Measurements from ENCODE around the gene TMEM116.

GRCh38 chr12:111901182-111901581 is 111.8 kb downstream of the TMEM116 start:
- no peak for TF ChIP-seq CTCF (conservative IDR thresholded peaks at IDR 0.05; ENCODE audit: low read length)
- TF ChIP-seq EZH2phosphoT487 (IDR thresholded peaks at IDR 0.05; ENCODE audit: borderline replicate concordance), result no peak
